IPS DF 6.9 (cell line): ENCODE data around the gene CDK5RAP2.
"Not testable (repeated sequence)": the region's sequence is repeated elsewhere in the genome, so short reads cannot be mapped to it uniquely, and the experiment has no call there.

Experiments used
- DNase-seq: peaks from one replicate; pipeline ENCODE4 v3.0.0-alpha.2; 2013; ENCODE audit warnings: low read depth, low spot score
- H3K27ac ChIP-seq: one replicate; pipeline ENCODE4 v1.5.1; 2013; ENCODE audit warnings: low read length, control low read depth
- H3K27me3 ChIP-seq: 2 replicates; pipeline ENCODE4 v1.6.1; 2013; ENCODE audit warnings: mild to moderate bottlenecking, low read length; ENCODE audit not compliant: control insufficient read depth, insufficient read depth
- H3K36me3 ChIP-seq: 2 replicates; pipeline ENCODE4 v1.6.1; 2013; ENCODE audit warnings: low read length; ENCODE audit not compliant: control insufficient read depth, insufficient read depth
- H3K4me1 ChIP-seq: 2 replicates; pipeline ENCODE4 v1.6.1; 2013; ENCODE audit warnings: low read length; ENCODE audit not compliant: control insufficient read depth, insufficient read depth
- H3K4me3 ChIP-seq: 2 replicates; pipeline ENCODE4 v1.5.1; 2013; ENCODE audit warnings: mild to moderate bottlenecking, low read length
- H3K9me3 ChIP-seq: 2 replicates; pipeline ENCODE4 v1.6.1; 2013; ENCODE audit warnings: low read length, inconsistent platforms; ENCODE audit not compliant: control insufficient read depth, insufficient read depth
- WGBS: extraction: QIAGEN DNeasy Blood & Tissue Kit; methylation state at CpG from one replicate; pipeline ENCODE4 v1.1.7; 2013; ENCODE audit warnings: mixed read lengths, missing lambda C conversion rate; ENCODE audit not compliant: insufficient read length, insufficient coverage; 5-methylcytosine and 5-hydroxymethylcytosine counted together

Gene CDK5RAP2

GRCh38 chr9:120532475-120532874 is 47.5 kb downstream of the CDK5RAP2 start:
- H3K27ac ChIP-seq, result no peak overlapping the region
- WGBS, result no CpG with 5 or more reads among the region's 6 CpGs
- peaks cover 14% of the 10 kb centered on the region; the same call in 1 of the 2 replicates for H3K36me3 ChIP-seq
- no peak for DNase-seq
- H3K27me3 ChIP-seq, result no peaks in the 10 kb centered on the region
- peaks cover 7% of the 10 kb centered on the region for H3K4me1 ChIP-seq
- no peaks in the 10 kb centered on the region for H3K9me3 ChIP-seq
- H3K4me3 ChIP-seq, result no peak overlapping the region

- no peak overlapping the region for H3K27ac ChIP-seq
- no peak for DNase-seq
- no peak overlapping the region for H3K4me3 ChIP-seq
- H3K36me3 ChIP-seq, result peaks cover 17% of the 10 kb centered on the region; the same call in 1 of the 2 replicates
- H3K9me3 ChIP-seq, result no peaks in the 10 kb centered on the region
- WGBS, result no CpG with 5 or more reads among the region's 2 CpGs
- H3K4me1 ChIP-seq, result peaks cover 7% of the 10 kb centered on the region
- no peaks in the 10 kb centered on the region for H3K27me3 ChIP-seq
Observed at GRCh38 chr9:120531683-120532300, 48.2 kb downstream of the CDK5RAP2 start.

GRCh38 chr9:120530220-120530832 is 49.6 kb downstream of the CDK5RAP2 start:
- not testable (repeated sequence) for H3K9me3 ChIP-seq
- no CpG with 5 or more reads among the region's 6 CpGs for WGBS
- peaks cover 18% of the 10 kb centered on the region; the same call in 1 of the 2 replicates for H3K36me3 ChIP-seq

GRCh38 chr9:120528829-120529228 is 51.1 kb downstream of the CDK5RAP2 start:
- WGBS, result no CpG with 5 or more reads among the region's 7 CpGs
- Histone ChIP-seq H3K4me3 (no peak overlapping the region), H3K27ac (no peak overlapping the region), H3K9me3 (no peaks in the 10 kb centered on the region), H3K4me1 (peaks cover 7% of the 10 kb centered on the region), H3K36me3 (peaks cover 20% of the 10 kb centered on the region; the same call in 1 of the 2 replicates), H3K27me3 (no peaks in the 10 kb centered on the region)
- DNase-seq, result no peak

More at GRCh38 chr9:120530220-120530832, 49.6 kb downstream of the CDK5RAP2 start:
- H3K4me1 ChIP-seq, DNase-seq, H3K27me3 ChIP-seq, H3K4me3 ChIP-seq, H3K27ac ChIP-seq: not testable (repeated sequence)

DNA sequence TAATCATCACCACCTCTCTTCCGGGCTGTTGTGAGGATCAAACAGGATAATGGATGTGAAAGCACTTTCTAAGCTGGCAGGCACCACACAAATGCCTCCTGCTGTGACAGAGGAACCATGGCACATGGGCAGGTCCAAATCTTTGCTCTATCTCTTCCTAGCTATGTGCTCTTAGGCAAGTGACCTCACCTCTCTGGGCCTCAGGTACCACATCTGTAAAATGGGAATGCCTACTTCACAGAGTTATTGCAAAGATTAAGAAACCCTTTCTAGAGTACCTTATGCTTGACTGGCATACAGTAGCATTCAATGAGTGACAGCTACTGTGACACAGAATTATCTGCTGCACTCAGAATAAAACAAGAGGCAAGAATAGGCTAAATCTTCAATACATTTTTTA is 51.6 kb downstream of the CDK5RAP2 start:
- H3K4me3 ChIP-seq, result no peak overlapping the region
- no peak for DNase-seq
- peaks cover 7% of the 10 kb centered on the region for H3K4me1 ChIP-seq
- no peaks in the 10 kb centered on the region for H3K9me3 ChIP-seq
- peaks cover 20% of the 10 kb centered on the region; the same call in 1 of the 2 replicates for H3K36me3 ChIP-seq
- H3K27ac ChIP-seq, result no peak overlapping the region
- WGBS, result no CpG with 5 or more reads among the region's 1 CpG
- H3K27me3 ChIP-seq, result no peaks in the 10 kb centered on the region

DNA sequence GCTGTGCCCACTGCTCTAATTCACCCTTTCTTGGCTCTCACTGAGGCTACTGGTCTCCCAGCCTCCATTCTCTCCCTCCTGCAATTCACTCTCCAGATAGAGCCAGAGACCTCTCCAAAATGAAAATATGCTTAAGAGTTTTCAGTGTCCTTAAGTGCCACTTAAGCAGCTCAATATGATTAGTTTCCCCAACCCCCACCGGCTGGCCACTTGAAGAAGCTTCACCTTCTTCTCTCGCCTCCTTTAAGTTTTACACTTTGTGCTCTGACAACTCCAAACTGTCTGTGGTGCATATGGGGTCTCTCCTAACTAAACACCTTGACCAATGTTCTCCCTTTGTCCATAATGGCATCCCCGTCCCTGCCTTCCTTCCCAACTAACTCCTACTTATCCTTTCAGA is 53.4 kb downstream of the CDK5RAP2 start:
- DNase-seq, result no peak
- Histone ChIP-seq H3K36me3 (peaks cover 20% of the 10 kb centered on the region; the same call in 1 of the 2 replicates), H3K4me3 (no peak overlapping the region), H3K9me3 (no peaks in the 10 kb centered on the region), H3K27ac (no peak overlapping the region), H3K27me3 (no peaks in the 10 kb centered on the region), H3K4me1 (peaks cover 7% of the 10 kb centered on the region)
- WGBS, result no CpG with 5 or more reads among the region's 3 CpGs

DNA sequence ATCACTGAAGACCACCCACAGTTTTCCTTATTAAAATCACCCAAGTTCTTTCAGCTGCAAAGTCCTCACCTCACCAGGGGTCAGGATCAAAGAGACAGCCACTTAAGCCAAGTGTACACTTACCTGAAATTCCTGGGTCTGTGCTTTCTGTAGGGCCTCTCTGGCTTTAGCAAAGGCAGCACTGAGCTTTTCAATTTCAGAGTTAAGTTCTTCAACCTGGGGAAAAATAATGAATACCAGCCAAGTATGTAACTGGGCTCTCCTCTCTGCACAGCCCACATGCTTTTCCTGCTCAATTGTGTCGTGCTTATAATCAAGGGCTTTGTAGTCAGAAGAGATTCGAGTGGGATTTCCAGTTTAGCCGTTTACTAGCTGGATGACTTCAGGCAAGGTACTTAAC is 55.1 kb downstream of the CDK5RAP2 start:
- H3K27ac ChIP-seq, result no peak overlapping the region
- peaks cover 20% of the 10 kb centered on the region; the same call in 1 of the 2 replicates for H3K36me3 ChIP-seq
- H3K4me1 ChIP-seq, result peaks cover 7% of the 10 kb centered on the region
- no peak overlapping the region for H3K4me3 ChIP-seq
- no peaks in the 10 kb centered on the region for H3K27me3 ChIP-seq
- DNase-seq, result no peak
- no peaks in the 10 kb centered on the region for H3K9me3 ChIP-seq
- WGBS, result no CpG with 5 or more reads among the region's 3 CpGs

GRCh38 chr9:120524038-120524437 is 55.9 kb downstream of the CDK5RAP2 start:
- no peak for DNase-seq
- H3K4me1 ChIP-seq, result peaks cover 3% of the 10 kb centered on the region; the same call in 1 of the 2 replicates
- H3K36me3 ChIP-seq, result peaks cover 16% of the 10 kb centered on the region; the same call in 1 of the 2 replicates
- no CpG with 5 or more reads among the region's 3 CpGs for WGBS
- H3K27ac ChIP-seq, result no peak overlapping the region
- H3K27me3 ChIP-seq, result no peaks in the 10 kb centered on the region
- H3K9me3 ChIP-seq, result no peaks in the 10 kb centered on the region
- no peak overlapping the region for H3K4me3 ChIP-seq

- no CpG with 5 or more reads among the region's 1 CpG for WGBS
- peaks cover 12% of the 10 kb centered on the region; the same call in 1 of the 2 replicates for H3K36me3 ChIP-seq
- no peak for DNase-seq
Observed at GRCh38 chr9:120522558-120522957, 57.4 kb downstream of the CDK5RAP2 start.

DNA sequence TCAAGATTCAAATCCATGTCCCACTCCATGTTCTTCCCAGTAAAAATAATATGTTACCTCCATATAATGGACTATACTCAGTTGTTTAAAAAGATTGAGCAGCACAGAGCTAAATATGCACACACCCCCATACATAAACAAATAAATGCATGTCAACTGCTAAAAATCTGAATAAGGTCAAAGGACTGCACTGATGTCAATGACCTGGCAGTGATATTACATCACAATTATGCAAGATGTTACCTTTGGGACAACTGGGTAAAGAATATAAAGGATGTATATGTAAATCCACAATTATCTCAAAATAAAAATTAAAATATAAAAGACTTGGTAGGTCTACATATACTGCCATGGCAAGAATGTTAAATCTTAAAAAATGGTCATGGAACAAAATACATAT is 57.9 kb downstream of the CDK5RAP2 start:
- Histone ChIP-seq H3K9me3 (no peaks in the 10 kb centered on the region), H3K27me3 (no peaks in the 10 kb centered on the region), H3K36me3 (peaks cover 13% of the 10 kb centered on the region; the same call in 1 of the 2 replicates), H3K4me1 (no peaks in the 10 kb centered on the region), H3K27ac (no peak overlapping the region), H3K4me3 (no peak overlapping the region)
- no peak for DNase-seq

More at GRCh38 chr9:120522558-120522957, 57.4 kb downstream of the CDK5RAP2 start:
- Histone ChIP-seq H3K4me3 (no peak overlapping the region), H3K9me3 (no peaks in the 10 kb centered on the region), H3K27me3 (no peaks in the 10 kb centered on the region), H3K27ac (no peak overlapping the region), H3K4me1 (no peaks in the 10 kb centered on the region)
